NCI-H748 treated with DMSO at 0.1 percent for 48 hours (cell line): Measurements from ENCODE around the gene CTNNBIP1.

ENCODE experiments used
- DNase-seq: peaks from one replicate; lab custom pipeline; 2025; lab: John Stamatoyannopoulos, UW

CTNNBIP1 gene

GRCh38 chr1:9877962-9878361 lies 32.1 kb downstream of the CTNNBIP1 start:
- no peak for DNase-seq

- no peak for DNase-seq
These were observed 34.5 kb downstream of the CTNNBIP1 start for GRCh38 chr1:9875636-9876000.

- peak; percentile 23 for DNase-seq
These were observed 35.0 kb downstream of the CTNNBIP1 start for GRCh38 chr1:9874959-9875635.

GRCh38 chr1:9874412-9874811 lies 35.7 kb downstream of the CTNNBIP1 start:
- DNase-seq: no peak

- DNase-seq: no peak
These were observed 36.1 kb downstream of the CTNNBIP1 start for GRCh38 chr1:9873992-9874391.

GRCh38 chr1:9873385-9873784 lies 36.7 kb downstream of the CTNNBIP1 start:
- DNase-seq: no peak

GRCh38 chr1:9872430-9873165 lies 37.5 kb downstream of the CTNNBIP1 start:
- no peak for DNase-seq

GRCh38 chr1:9871707-9872425 lies 38.2 kb downstream of the CTNNBIP1 start:
- DNase-seq: no peak

- no peak for DNase-seq
These were observed 39.0 kb downstream of the CTNNBIP1 start for GRCh38 chr1:9871021-9871420.

- DNase-seq: no peak
These were observed 39.5 kb downstream of the CTNNBIP1 start for GRCh38 chr1:9870572-9870971.

- DNase-seq: no peak
These were observed 40.2 kb downstream of the CTNNBIP1 start for GRCh38 chr1:9869831-9870251.

GRCh38 chr1:9868244-9868590 lies 41.9 kb downstream of the CTNNBIP1 start:
- DNase-seq: no peak

GRCh38 chr1:9867408-9868243 lies 42.4 kb downstream of the CTNNBIP1 start:
- DNase-seq: peak; percentile 42

- no peak for DNase-seq
These were observed 43.2 kb downstream of the CTNNBIP1 start for GRCh38 chr1:9866836-9867235.

GRCh38 chr1:9865724-9866123 lies 44.3 kb downstream of the CTNNBIP1 start:
- DNase-seq: no peak

- DNase-seq: no peak
These were observed 46.7 kb downstream of the CTNNBIP1 start for GRCh38 chr1:9863371-9863770.

- no peak for DNase-seq
These were observed 48.7 kb downstream of the CTNNBIP1 start for GRCh38 chr1:9861360-9861759.

- no peak for DNase-seq
These were observed 49.2 kb downstream of the CTNNBIP1 start for GRCh38 chr1:9860887-9861286.

- no peak for DNase-seq
These were observed 50.6 kb downstream of the CTNNBIP1 start for GRCh38 chr1:9859281-9860014.

- no peak for DNase-seq
These were observed 51.6 kb downstream of the CTNNBIP1 start for GRCh38 chr1:9858293-9859035.

- DNase-seq: no peak
These were observed 54.9 kb downstream of the CTNNBIP1 start for GRCh38 chr1:9855186-9855585.
